Coronary artery (tissue), 2 donors: ENCODE data around the gene ANKRD6.

ENCODE experiments used
- DNase-seq: peaks from one replicate; pipeline ENCODE4 v3.0.0-alpha.2; 2017; ENCODE audit warnings: low spot score
- H3K27ac ChIP-seq, 2 donors: fragments of 200-600 bp; sonication (generic); one replicate each; pipeline ENCODE4 v1.5.1; 2016 to 2019
- H3K4me3 ChIP-seq: fragments of 200-600 bp; sonication (generic); 2 replicates; pipeline ENCODE4 v1.5.1; 2016; ENCODE audit warnings: mild to moderate bottlenecking, moderate library complexity
- CTCF ChIP-seq: fragments of 200-600 bp; sonication (generic); IDR thresholded peaks from one replicate; pipeline ENCODE4 v1.5.1; 2019; ENCODE audit warnings: antibody characterized with exemption

Gene ANKRD6

GRCh38 chr6:89604653-89605052, 171.7 kb downstream of the ANKRD6 start:
- TF ChIP-seq CTCF = no peak
- no peak overlapping the region for H3K27ac ChIP-seq
- H3K4me3 ChIP-seq = no peak overlapping the region
- no peak for DNase-seq

- Histone ChIP-seq H3K4me3 (no peak overlapping the region), H3K27ac (no peak overlapping the region)
- DNase-seq = no peak
- TF ChIP-seq CTCF = no peak
These were observed 172.9 kb downstream of the ANKRD6 start for GRCh38 chr6:89605861-89606260.

GRCh38 chr6:89610149-89610642, 177.2 kb downstream of the ANKRD6 start:
- Histone ChIP-seq H3K4me3 (no peak overlapping the region), H3K27ac (no peak overlapping the region)
- no peak for DNase-seq
- TF ChIP-seq CTCF = peak; percentile 58

GRCh38 chr6:89611666-89612065, 178.7 kb downstream of the ANKRD6 start:
- H3K27ac ChIP-seq = no peak overlapping the region
- TF ChIP-seq CTCF = no peak

GRCh38 chr6:89612121-89612520, 179.2 kb downstream of the ANKRD6 start:
- no peak overlapping the region for H3K4me3 ChIP-seq
- no peak for DNase-seq
- TF ChIP-seq CTCF = no peak
- H3K27ac ChIP-seq = no peak overlapping the region

More at GRCh38 chr6:89611666-89612065, 178.7 kb downstream of the ANKRD6 start:
- H3K4me3 ChIP-seq = no peak overlapping the region
- DNase-seq = no peak

- no peak overlapping the region for H3K27ac ChIP-seq
- TF ChIP-seq CTCF = no peak
- H3K4me3 ChIP-seq = no peak overlapping the region
- no peak for DNase-seq
These were observed 180.8 kb downstream of the ANKRD6 start for GRCh38 chr6:89613790-89614189.

GRCh38 chr6:89615882-89616281, 182.9 kb downstream of the ANKRD6 start:
- Histone ChIP-seq H3K27ac (no peak overlapping the region), H3K4me3 (no peak overlapping the region)
- no peak for DNase-seq
- no peak for TF ChIP-seq CTCF
